HUDEP-2 (cell line): ENCODE data around the gene HSF2BP.
"Not testable (repeated sequence)": the region's sequence is repeated elsewhere in the genome, so short reads cannot be mapped to it uniquely, and the experiment has no call there.

ENCODE experiments used
- DNase-seq, 76 experiments: peaks; one replicate each; lab custom pipeline; 2025; ENCODE audit not compliant: unreplicated experiment in 76 of 76; lab: John Stamatoyannopoulos, UW

The HSF2BP gene

DNA sequence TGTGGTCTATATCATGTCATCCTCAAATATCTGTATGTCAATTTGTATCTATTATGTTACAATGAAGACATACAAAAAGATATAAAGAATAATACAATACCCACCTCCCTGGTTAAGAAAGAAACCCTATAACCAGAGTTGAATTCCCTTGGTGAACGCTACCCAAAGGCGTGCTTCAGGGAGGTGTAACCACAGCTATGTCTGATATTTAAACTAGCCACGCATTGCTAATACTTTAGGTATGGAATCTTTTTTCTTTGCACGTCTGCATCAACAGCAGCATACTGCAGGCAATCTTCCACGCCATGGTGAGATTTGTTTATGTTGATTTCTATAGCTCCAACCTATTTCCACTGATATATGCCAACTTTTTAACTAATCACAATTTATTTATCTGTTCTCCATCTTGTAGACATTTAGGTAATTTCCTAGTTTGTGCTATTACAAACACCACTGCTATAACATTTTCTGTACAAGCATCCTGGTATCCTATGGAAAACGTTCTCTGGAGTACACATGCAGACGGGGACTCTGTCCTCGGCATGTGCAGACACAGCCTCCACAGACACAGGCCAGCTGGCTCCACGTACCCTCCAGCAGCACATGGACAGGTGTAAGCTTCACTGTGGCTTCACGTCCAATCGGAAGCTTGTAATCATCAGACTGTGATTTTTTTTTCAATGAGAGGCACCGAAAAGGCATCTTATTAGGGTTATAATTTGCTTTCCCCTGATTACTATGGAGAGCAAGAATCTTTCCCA, 58.5 kb downstream of the HSF2BP start:
- DNase-seq, result no peak

GRCh38 chr21:43599728-43600127, 59.6 kb downstream of the HSF2BP start:
- DNase-seq, result no peak

DNA sequence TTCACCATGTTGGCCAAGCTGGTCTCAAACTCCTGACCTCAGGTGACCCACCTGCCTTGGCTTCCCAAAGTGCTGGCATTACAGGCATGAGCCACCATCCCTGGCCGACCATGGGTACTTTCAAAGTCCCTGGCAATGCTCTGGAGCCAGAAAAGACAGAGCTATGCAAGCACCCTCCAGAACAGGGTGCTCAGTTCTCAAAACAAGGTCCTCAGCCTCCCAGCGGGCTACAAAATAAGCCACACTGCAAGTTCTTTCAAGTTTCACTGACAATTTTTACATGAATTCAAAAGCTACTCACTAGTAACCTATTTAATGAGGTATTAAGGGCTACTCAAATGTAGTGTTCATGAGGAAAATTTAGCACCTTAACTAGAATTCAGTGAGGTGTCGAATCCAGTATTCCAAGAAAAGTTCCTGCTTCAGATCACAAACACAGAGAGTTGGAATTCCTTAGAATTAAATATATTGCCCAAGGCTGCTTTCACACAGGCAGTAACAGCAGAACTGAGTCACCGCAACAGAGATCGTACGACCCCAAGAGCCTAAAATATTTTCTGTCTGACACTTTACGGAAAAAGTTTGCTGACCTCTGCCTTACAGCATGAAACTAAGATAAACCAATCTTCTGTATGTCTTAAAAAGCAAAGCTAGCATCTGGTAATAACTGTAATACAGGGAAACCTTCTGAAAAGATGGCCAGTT, 60.7 kb downstream of the HSF2BP start:
- DNase-seq, result no peak

- no peak for DNase-seq
Observed at GRCh38 chr21:43597540-43598250, 61.6 kb downstream of the HSF2BP start.

DNA sequence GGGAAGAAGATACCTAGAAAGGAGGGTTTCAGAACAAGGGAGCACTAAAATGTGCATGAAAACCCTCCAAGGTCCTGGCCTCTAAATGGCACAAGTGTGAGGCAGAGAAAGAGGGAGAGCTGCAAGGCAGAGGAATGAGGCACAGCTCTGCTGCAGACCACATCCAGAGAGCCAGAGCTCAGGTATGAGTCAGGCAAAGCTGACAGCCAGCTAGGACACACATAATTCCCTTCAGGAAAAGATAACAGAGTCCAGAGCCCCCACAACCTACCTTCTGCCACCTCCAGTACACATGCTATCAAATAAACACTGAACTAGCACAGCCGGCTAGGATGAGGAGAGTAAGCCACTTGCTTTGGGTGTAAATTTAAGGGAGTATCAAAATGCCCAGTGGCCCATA, 62.2 kb downstream of the HSF2BP start:
- DNase-seq, result no peak

DNA sequence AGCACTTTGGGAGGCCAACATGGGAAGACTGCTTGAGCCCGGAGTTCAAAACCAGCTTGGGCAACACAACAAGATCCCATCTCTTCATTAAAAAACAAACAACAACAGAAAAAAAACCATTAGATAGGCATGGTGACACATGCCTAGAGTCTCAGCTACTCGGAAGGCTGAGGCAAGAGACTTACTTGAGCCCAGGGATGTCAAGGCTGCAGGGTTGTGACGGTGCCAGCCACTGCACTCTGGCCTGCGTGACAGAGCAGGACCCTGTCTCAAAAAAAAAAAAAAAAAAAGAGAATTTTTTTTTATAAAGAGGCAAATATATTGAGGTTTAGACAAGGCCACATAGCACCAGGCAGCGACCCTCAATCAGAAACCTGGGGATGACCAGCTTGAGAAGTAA, 62.7 kb downstream of the HSF2BP start:
- DNase-seq, result no peak

GRCh38 chr21:43595769-43596168, 63.5 kb downstream of the HSF2BP start:
- DNase-seq, result not testable (repeated sequence)

GRCh38 chr21:43593078-43593477, 66.2 kb downstream of the HSF2BP start:
- DNase-seq, result no peak

DNA sequence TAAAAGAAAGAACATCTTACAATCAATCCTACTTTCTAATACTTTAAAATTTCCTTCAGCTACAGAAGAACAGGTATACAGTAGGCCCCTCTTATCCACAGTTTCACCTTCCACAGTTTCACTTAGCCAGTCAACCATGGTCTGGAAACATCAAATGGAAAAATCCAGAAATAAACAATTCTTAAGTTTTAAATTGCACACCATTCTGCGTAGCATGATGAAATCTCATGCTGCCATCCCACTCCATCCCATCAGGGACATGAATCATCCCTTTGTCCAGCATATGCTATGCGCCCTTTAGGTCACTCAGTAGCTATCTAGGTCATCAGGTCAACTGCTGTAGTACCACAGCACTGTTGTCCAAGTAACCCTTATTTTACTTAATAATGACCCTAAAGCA, 67.7 kb downstream of the HSF2BP start:
- no peak for DNase-seq

GRCh38 chr21:43590194-43590593, 69.1 kb downstream of the HSF2BP start:
- no peak for DNase-seq

DNA sequence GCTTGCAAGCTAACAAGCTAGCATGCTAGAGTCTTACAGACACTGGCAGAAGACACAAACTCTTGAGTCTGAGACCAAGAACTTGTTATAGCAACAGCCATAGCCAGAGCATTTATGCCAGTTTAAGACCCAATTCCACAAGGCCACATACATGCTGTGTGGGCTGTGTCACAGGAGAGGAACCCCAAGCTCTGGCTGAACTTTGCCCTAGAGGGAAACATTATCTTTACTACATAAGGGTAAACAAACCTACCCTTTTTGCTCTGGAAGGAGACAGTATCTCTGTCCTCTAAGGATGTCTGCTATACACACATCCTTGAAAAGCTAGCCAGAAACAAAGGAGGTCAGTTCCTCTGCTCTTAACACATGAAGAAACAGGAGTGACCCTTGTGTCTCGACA, 70.3 kb downstream of the HSF2BP start:
- no peak for DNase-seq

DNA sequence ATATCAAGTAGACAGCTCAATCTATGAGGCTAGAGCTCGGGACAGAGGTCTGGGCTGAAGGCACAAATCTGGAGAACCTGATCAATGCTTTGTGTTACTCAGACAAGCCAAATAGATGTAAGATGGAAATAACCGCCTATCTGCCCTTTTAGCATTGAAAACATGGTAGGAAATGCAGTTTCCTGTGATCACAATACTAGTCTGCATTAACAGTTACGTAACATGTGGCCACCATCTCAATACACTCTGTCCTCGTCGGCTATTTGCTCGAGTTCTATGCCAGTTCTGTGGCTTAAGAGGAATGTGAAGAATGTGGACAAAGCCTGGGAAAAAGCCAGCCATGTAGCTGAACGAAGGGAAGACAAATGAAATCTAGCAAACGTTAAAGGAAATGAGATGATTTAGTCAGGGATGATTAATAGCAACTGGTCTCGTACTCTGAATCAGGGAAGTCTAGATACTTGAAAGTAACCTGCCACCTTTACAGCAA, 73.3 kb downstream of the HSF2BP start:
- DNase-seq, result no peak

GRCh38 chr21:43585514-43585913, 73.8 kb downstream of the HSF2BP start:
- no peak for DNase-seq

GRCh38 chr21:43581453-43581852, 77.8 kb downstream of the HSF2BP start:
- DNase-seq, result no peak

GRCh38 chr21:43578677-43579303, 80.5 kb downstream of the HSF2BP start:
- DNase-seq, result no peak

- no peak for DNase-seq
Observed at GRCh38 chr21:43575473-43575844, 83.8 kb downstream of the HSF2BP start.

DNA sequence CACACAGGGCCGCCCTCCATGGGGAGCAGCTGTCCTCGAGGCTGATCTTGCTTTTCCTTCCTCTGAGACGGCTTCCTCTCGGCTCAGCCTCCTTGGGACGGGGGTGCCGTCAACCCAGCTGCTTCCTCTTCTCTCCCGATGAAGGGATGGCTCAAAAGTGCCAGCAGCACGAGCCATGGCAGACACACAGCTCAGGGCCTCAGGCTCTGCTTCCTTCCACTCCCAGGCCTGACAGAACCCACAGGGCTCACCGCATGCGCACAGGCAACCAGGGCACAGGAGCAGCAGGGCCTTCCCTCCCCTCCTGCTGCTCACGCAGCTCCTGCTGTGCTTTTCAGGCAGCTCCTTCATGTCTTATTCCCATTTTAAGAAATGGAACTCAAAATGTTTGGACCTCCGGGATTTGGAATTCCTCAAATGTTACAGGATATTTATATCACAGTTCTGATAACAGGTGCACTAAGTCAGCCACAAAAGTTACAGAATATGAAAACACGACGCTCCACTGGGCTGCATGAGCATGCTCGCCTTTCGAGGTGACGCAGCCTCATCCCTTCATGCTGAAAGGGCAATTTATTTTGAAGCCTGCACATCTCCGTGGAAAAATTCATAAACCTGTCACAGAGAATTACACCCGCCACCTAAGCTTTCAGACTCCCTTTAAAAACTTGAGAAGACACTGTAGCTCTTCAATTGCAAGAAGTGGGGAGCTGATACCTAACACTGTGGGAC, 84.4 kb downstream of the HSF2BP start:
- no peak for DNase-seq

DNA sequence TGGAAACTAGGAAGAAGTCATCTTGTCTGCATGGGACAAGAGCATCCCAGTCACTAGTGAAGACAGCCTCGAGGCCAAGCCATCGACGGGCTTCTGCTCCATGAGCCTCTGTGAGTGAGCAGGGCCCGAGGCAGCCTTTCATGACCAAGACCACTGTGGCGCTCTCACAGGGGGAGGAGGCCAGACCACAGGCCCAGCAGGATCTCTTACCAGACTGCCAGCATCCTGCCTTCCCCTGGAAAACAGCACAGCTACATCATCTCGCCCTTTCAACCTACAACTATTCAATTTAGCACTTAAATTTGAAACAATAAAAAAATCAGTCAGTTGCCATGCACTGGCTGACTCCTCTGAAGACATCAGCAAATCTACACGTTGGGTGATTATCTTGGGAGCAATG, 85.4 kb downstream of the HSF2BP start:
- DNase-seq, result no peak

DNA sequence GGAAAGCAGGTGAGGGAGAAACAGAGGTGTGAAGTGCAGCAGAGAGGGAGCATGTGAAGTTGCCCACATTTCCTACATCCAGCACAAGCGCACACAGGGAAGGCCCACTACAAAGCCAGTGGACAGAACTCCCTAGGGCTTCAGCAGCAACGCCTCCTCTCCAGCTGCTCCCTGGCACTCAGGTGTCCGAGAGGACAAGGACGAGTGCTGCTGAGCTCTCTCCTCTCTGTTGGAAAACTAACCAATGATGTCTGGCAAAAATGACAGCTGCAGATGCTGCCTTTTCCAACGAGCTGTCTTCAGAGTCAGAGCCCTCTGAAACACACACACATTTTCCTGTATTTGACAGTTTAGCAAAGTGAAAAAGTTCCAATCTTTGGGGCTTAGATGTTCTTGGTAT, 86.8 kb downstream of the HSF2BP start:
- DNase-seq, result no peak

DNA sequence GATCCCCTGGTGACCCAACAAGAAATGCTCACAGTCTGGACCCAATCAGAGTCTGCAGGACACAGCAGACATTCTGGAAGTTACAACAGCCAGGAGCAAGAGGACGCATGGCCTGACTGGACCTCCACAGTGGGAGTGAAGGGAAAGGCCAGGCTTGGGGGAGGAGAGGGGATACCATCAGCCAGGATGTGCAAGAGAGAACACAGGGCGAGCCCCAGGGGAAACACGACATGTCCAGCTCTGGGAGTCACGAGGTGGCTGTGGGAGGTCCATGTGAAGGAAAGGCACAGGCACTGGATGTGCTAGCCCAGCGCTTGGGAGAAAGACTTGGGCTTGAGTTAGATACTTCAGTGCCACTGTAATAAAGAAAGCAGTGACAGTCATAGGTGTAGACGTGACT, 87.3 kb downstream of the HSF2BP start:
- no peak for DNase-seq
